Mammary epithelial cell (primary cell): ENCODE results near the gene HCLS1.

Experiments
- EZH2 ChIP-seq: IDR thresholded peaks from 2 replicates; pipeline ENCODE4 v1.6.1; 2012; ENCODE audit warnings: low read length, inconsistent platforms, borderline replicate concordance
- TF ChIP-seq, protein P1 (sequence below), 2 donors: IDR thresholded peaks in 1 of 2; conservative IDR thresholded peaks in 1 of 2; 2 replicates each; pipeline ENCODE4 v1.5.1; 2011 to 2012; ENCODE audit warnings: inconsistent platforms in 2 of 2, low read length in 2 of 2, mild to moderate bottlenecking in 2 of 2, control low read depth in 1 of 2, low read depth in 1 of 2; ENCODE audit not compliant: insufficient read depth in 1 of 2; ENCODE audit errors: extremely low read depth in 1 of 2

DNA sequence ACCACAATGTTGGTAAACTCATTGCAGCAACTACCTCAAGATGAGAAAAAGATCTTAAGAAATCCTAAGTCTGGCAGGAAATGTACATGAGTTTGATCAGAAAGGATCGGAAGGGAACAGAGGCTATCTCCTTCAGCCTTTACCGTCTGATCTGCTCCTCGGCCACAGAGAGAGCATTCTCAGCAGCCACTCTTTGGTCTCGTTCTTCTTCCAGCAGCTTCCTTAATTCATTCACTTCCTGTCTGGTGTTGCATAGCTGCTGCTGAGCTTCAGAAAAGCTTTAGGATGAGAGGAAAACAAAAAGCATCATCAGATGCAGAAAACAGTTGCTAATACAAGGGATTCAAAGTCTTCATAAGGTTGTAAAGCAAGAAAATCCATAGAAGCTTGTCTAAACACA lies 6.6 kb upstream of the HCLS1 start:
- TF ChIP-seq, protein P1, sequence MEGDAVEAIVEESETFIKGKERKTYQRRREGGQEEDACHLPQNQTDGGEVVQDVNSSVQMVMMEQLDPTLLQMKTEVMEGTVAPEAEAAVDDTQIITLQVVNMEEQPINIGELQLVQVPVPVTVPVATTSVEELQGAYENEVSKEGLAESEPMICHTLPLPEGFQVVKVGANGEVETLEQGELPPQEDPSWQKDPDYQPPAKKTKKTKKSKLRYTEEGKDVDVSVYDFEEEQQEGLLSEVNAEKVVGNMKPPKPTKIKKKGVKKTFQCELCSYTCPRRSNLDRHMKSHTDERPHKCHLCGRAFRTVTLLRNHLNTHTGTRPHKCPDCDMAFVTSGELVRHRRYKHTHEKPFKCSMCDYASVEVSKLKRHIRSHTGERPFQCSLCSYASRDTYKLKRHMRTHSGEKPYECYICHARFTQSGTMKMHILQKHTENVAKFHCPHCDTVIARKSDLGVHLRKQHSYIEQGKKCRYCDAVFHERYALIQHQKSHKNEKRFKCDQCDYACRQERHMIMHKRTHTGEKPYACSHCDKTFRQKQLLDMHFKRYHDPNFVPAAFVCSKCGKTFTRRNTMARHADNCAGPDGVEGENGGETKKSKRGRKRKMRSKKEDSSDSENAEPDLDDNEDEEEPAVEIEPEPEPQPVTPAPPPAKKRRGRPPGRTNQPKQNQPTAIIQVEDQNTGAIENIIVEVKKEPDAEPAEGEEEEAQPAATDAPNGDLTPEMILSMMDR (conservative IDR thresholded peaks at IDR 0.05 in 1 of 2, IDR thresholded peaks at IDR 0.05 in 1 of 2; ENCODE audit: extremely low read depth in 1 of 2, insufficient read depth in 1 of 2, low read depth in 1 of 2, low read length in 2 of 2), result no peak
- TF ChIP-seq EZH2, result no peak
